Neural progenitor cell (in vitro differentiated cells): ENCODE results near the gene GPR151. TPM values are rescaled to one million over a fixed set of nuclear protein-coding genes. Genes with fewer than 3 reads are reported as not detected.

ENCODE experiments used
- DNase-seq: peaks from one replicate; pipeline ENCODE4 v3.0.0-alpha.2; 2016; ENCODE audit warnings: low spot score
- H2AFZ ChIP-seq: fragments of 200-600 bp; sonication (generic); replicated peaks from 2 replicates; pipeline ENCODE4 v1.6.1; 2016; ENCODE audit warnings: antibody characterized with exemption
- H3F3A ChIP-seq: fragments of 200-600 bp; sonication (generic); 2 replicates; pipeline ENCODE4 v1.6.1; 2016; ENCODE audit warnings: antibody characterized with exemption, low read depth
- H3K27ac ChIP-seq: fragments of 200-600 bp; sonication (generic); 2 replicates; pipeline ENCODE4 v1.5.1; 2016; ENCODE audit warnings: mild to moderate bottlenecking
- H3K27me3 ChIP-seq: fragments of 200-600 bp; sonication (generic); 2 replicates; pipeline ENCODE4 v1.6.1; 2016; ENCODE audit warnings: mild to moderate bottlenecking, moderate library complexity
- H3K36me3 ChIP-seq: fragments of 200-600 bp; sonication (generic); 2 replicates; pipeline ENCODE4 v1.5.1; 2016
- H3K4me1 ChIP-seq: fragments of 200-600 bp; sonication (generic); 2 replicates; pipeline ENCODE4 v1.6.1; 2016; ENCODE audit warnings: mixed run types
- H3K4me2 ChIP-seq: fragments of 200-600 bp; sonication (generic); 2 replicates; pipeline ENCODE4 v1.6.1; 2016
- H3K4me3 ChIP-seq: fragments of 200-600 bp; sonication (generic); 2 replicates; pipeline ENCODE4 v1.5.1; 2016
- H3K79me2 ChIP-seq: fragments of 200-600 bp; sonication (generic); 2 replicates; pipeline ENCODE4 v1.6.1; 2016; ENCODE audit warnings: low read depth
- H3K9ac ChIP-seq: fragments of 200-600 bp; sonication (generic); 2 replicates; pipeline ENCODE4 v1.6.1; 2016
- H3K9me3 ChIP-seq: fragments of 200-600 bp; sonication (generic); 2 replicates; pipeline ENCODE4 v1.5.1; 2016; ENCODE audit warnings: low read depth
- H4K20me1 ChIP-seq: fragments of 200-600 bp; sonication (generic); 2 replicates; pipeline ENCODE4 v1.6.1; 2016; ENCODE audit warnings: low read depth
- H3K27ac Mint-ChIP-seq: 3 replicates; pipeline ENCODE4 v1.8.0; 2021; ENCODE audit warnings: mixed read lengths
- H3K27me3 Mint-ChIP-seq: 2 replicates; pipeline ENCODE4 v1.8.0; 2022; ENCODE audit warnings: low read depth, mild to moderate bottlenecking, inconsistent platforms, moderate library complexity, mixed read lengths; ENCODE audit not compliant: insufficient read depth
- H3K36me3 Mint-ChIP-seq: 3 replicates; pipeline ENCODE4 v1.8.0; 2021; ENCODE audit warnings: mixed read lengths
- H3K4me1 Mint-ChIP-seq: 3 replicates; pipeline ENCODE4 v1.8.0; 2021; ENCODE audit warnings: mixed read lengths
- H3K4me3 Mint-ChIP-seq: 3 replicates; pipeline ENCODE4 v1.8.0; 2021; ENCODE audit warnings: mild to moderate bottlenecking, moderate library complexity, mixed read lengths
- H3K9me3 Mint-ChIP-seq: 3 replicates; pipeline ENCODE4 v1.8.0; 2020; ENCODE audit warnings: mixed read lengths
- EZH2 ChIP-seq: fragments of 200-600 bp; sonication (generic); IDR thresholded peaks from 2 replicates; pipeline ENCODE4 v1.6.1; 2017; ENCODE audit warnings: antibody characterized with exemption, mild to moderate bottlenecking, moderate library complexity
- EZH2phosphoT487 ChIP-seq: fragments of 200-600 bp; sonication (generic); IDR thresholded peaks from 2 replicates; pipeline ENCODE4 v1.6.1; 2017; ENCODE audit warnings: antibody characterized with exemption
- total RNA-seq: library from RNA; depleted of rRNA; stranded (reverse); fragments of >200 nt; gene quantifications from 2 replicates; pipeline ENCODE4 v1.2.3, GENCODE V29; 2015; ENCODE audit warnings: low replicate concordance
- TF ChIP-seq, protein P1 (sequence below): fragments of 200-600 bp; sonication (generic); IDR thresholded peaks from 2 replicates; pipeline ENCODE4 v1.5.1; 2017; ENCODE audit warnings: antibody characterized with exemption, mild to moderate bottlenecking

The GPR151 gene
- total RNA-seq, 1 donor from 2014 or later, result not detected

DNA sequence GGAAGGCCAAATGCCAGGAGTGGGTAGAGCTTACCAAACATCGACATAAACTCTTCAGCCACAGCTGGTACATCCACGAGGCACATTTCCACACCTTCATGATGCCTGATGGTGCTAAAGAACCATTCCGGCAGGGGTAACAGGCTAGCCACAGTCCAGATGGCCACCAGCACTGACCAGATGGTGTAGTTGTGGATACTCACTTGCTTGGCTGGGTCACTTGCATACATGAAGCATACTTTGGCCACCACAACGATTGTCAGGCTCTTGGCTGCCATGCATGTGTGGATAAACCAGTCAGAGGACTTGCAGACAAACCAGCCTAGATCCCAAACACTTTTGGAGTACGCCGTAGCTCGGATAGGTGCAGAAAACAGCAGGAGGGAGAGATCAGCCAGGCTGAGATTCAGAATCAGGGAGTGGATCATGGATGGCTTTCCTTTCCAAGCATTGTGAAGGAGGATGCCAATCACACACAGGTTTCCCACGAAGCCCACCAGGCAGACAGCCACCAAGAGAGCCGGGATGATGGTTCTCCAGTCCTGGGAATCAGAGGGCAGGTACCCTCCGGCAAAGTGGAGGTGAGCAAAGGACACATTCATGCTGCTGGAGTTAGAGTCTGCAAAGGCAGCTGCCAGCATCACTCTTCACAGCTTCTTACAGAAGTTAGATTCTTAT, 378 bp downstream of the GPR151 start:
- Histone ChIP-seq H3K36me3 (peaks cover 6% of the 10 kb centered on the region), H3K79me2 (no peaks in the 10 kb centered on the region), H3K9me3 (no peaks in the 10 kb centered on the region), H3F3A (peaks cover 5% of the 10 kb centered on the region), H3K27me3 (no peaks in the 10 kb centered on the region), H4K20me1 (no peaks in the 10 kb centered on the region), H3K4me3 (no peak overlapping the region), H3K9ac (no peak overlapping the region), H2AFZ (no peak overlapping the region), H3K27ac (no peak overlapping the region), H3K4me2 (no peak overlapping the region), H3K4me1 (peaks cover 5% of the 10 kb centered on the region)
- Mint-ChIP-seq H3K27ac (no peak overlapping the region), H3K36me3 (peaks cover 5% of the 10 kb centered on the region), H3K9me3 (no peaks in the 10 kb centered on the region), H3K4me3 (no peak overlapping the region), H3K27me3 (peaks cover under 1% of the 10 kb centered on the region), H3K4me1 (no peaks in the 10 kb centered on the region)
- no peak for DNase-seq
- no peak for TF ChIP-seq EZH2
- TF ChIP-seq EZH2phosphoT487, result no peak
- TF ChIP-seq, protein P1, sequence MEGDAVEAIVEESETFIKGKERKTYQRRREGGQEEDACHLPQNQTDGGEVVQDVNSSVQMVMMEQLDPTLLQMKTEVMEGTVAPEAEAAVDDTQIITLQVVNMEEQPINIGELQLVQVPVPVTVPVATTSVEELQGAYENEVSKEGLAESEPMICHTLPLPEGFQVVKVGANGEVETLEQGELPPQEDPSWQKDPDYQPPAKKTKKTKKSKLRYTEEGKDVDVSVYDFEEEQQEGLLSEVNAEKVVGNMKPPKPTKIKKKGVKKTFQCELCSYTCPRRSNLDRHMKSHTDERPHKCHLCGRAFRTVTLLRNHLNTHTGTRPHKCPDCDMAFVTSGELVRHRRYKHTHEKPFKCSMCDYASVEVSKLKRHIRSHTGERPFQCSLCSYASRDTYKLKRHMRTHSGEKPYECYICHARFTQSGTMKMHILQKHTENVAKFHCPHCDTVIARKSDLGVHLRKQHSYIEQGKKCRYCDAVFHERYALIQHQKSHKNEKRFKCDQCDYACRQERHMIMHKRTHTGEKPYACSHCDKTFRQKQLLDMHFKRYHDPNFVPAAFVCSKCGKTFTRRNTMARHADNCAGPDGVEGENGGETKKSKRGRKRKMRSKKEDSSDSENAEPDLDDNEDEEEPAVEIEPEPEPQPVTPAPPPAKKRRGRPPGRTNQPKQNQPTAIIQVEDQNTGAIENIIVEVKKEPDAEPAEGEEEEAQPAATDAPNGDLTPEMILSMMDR, result no peak

DNA sequence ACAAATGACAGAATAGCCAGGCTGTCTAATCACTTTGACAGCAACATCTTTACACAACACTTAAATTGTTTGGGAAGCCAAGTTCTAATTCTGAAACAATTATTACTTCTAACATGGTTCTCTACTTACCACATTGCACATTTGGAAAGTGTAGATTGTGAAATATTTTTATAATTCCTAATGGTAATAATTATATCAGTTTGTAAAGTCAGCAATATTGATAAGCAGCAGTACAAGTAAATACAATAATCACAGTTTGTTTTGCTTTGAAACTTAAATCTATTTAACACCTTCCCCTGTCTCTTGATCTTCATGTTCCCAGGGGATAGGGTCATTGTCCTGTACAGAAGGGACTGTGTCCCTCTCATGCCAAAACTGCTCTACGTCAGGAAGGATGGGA, 1.4 kb downstream of the GPR151 start:
- Histone ChIP-seq H3K9ac (no peak overlapping the region), H4K20me1 (no peaks in the 10 kb centered on the region), H2AFZ (no peak overlapping the region), H3K27ac (no peak overlapping the region), H3K9me3 (no peaks in the 10 kb centered on the region), H3K4me2 (no peak overlapping the region), H3K27me3 (no peaks in the 10 kb centered on the region), H3K4me1 (peaks cover 5% of the 10 kb centered on the region), H3K79me2 (no peaks in the 10 kb centered on the region), H3K36me3 (peaks cover 15% of the 10 kb centered on the region), H3F3A (peaks cover 5% of the 10 kb centered on the region), H3K4me3 (no peak overlapping the region)
- H3K9me3 Mint-ChIP-seq, result no peaks in the 10 kb centered on the region
- peaks cover 12% of the 10 kb centered on the region for H3K36me3 Mint-ChIP-seq
- no peaks in the 10 kb centered on the region for H3K4me1 Mint-ChIP-seq
- no peak for DNase-seq
- no peak overlapping the region for H3K27ac Mint-ChIP-seq
- no peak overlapping the region for H3K4me3 Mint-ChIP-seq
- no peaks in the 10 kb centered on the region for H3K27me3 Mint-ChIP-seq
- no peak for TF ChIP-seq EZH2
- TF ChIP-seq, protein P1, result no peak

DNA sequence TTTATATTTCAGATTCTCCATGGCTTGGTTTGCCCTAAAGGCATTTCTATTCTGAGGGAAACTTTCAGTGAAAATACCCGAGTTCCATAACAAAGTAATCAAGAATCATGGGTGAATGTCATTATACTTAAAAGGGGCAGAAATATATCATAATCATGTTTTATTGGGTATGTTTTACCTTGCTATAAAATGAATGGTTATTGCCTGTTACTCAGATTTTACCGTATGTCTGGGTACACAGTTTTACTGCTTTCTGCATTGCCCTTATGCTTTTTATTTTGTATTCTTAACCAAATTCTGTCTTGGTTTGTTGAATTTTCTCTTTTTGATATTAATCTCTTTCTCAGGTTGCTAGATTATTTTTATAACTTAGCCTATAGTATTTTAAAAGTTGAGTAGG, 2.5 kb downstream of the GPR151 start:
- TF ChIP-seq, protein P1, result no peak
- no peak for TF ChIP-seq EZH2phosphoT487
- TF ChIP-seq EZH2, result no peak
- peaks cover 22% of the 10 kb centered on the region for H3K36me3 ChIP-seq

More for the DNA sequence above, 2.5 kb downstream of the GPR151 start:
- Histone ChIP-seq H3K9ac (no peak overlapping the region), H3K27ac (no peak overlapping the region), H3K4me2 (no peak overlapping the region), H4K20me1 (no peaks in the 10 kb centered on the region), H3K27me3 (no peaks in the 10 kb centered on the region), H3F3A (peaks cover 5% of the 10 kb centered on the region), H3K9me3 (no peaks in the 10 kb centered on the region), H3K4me1 (peaks cover 5% of the 10 kb centered on the region), H3K4me3 (no peak overlapping the region), H2AFZ (no peak overlapping the region), H3K79me2 (no peaks in the 10 kb centered on the region)
- peaks cover 16% of the 10 kb centered on the region for H3K36me3 Mint-ChIP-seq
- H3K4me1 Mint-ChIP-seq, result no peaks in the 10 kb centered on the region
- no peaks in the 10 kb centered on the region for H3K9me3 Mint-ChIP-seq
- H3K27ac Mint-ChIP-seq, result no peak overlapping the region
- DNase-seq, result no peak
- no peak overlapping the region for H3K4me3 Mint-ChIP-seq
- no peaks in the 10 kb centered on the region for H3K27me3 Mint-ChIP-seq
